ENCODE measurements around the gene GALNTL6. TPM values are rescaled to one million over a fixed set of nuclear protein-coding genes. Genes with fewer than 3 reads are reported as not detected.

GALNTL6 gene
- total and polyA plus RNA-seq, 2 donors (not counting 1 experiment from before 2014, with no cell fraction given): not detected

DNA sequence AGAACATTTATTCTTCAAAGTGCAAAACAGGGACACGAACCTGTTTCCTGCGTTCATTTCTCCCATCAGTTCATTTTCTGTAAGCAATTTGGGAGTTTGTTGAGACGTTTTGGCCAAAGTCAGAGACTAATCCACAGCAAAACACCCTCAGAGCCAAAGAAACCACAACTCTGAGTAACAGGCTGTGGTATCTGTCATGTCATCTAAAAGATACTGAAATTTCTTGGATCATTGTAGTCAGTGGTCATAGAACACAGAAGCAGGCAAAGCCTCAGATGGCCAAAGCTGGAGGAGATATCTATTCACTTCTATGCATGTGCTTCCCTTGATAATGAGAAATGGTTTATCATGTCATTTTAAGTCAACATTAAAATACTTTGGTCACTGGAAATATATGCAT is 869.8 kb downstream of the GALNTL6 start:
- Histone ChIP-seq H4K20me1 (ENCODE audit: control insufficient read depth, extremely low read depth, insufficient read depth, low read length) (no peaks in the 10 kb centered on the region), H3K4me1 (ENCODE audit: control insufficient read depth, extremely low read depth, insufficient read depth, low read length) (no peaks in the 10 kb centered on the region), H3K9me3 (ENCODE audit: control insufficient read depth, insufficient read depth, low read depth, low read length) (no peaks in the 10 kb centered on the region), H3K27me3 (ENCODE audit: control insufficient read depth, insufficient read depth, low read length) (no peaks in the 10 kb centered on the region), H3K27ac (ENCODE audit: insufficient read depth, low read length) (no peak overlapping the region), H3K9ac (ENCODE audit: insufficient read depth, low read length) (no peak overlapping the region), H3K79me2 (ENCODE audit: control insufficient read depth, insufficient read depth, low read length) (no peaks in the 10 kb centered on the region), H2AFZ (ENCODE audit: low read length) (no peak overlapping the region), H3K4me2 (ENCODE audit: extremely low read depth, insufficient read depth, low read length) (no peak overlapping the region), H3K4me3 (replicated peaks in 1 of 4; ENCODE audit: control extremely low read depth in 1 of 4, insufficient read depth in 1 of 4, low read depth in 3 of 4, low read length in 4 of 4) (no peak overlapping the region), H3K36me3 (ENCODE audit: control insufficient read depth, insufficient read depth, low read length) (no peaks in the 10 kb centered on the region)
- no peak for TF ChIP-seq EZH2 (IDR thresholded peaks at IDR 0.05; ENCODE audit: low read length, missing control alignments)
- TF ChIP-seq, protein P1, sequence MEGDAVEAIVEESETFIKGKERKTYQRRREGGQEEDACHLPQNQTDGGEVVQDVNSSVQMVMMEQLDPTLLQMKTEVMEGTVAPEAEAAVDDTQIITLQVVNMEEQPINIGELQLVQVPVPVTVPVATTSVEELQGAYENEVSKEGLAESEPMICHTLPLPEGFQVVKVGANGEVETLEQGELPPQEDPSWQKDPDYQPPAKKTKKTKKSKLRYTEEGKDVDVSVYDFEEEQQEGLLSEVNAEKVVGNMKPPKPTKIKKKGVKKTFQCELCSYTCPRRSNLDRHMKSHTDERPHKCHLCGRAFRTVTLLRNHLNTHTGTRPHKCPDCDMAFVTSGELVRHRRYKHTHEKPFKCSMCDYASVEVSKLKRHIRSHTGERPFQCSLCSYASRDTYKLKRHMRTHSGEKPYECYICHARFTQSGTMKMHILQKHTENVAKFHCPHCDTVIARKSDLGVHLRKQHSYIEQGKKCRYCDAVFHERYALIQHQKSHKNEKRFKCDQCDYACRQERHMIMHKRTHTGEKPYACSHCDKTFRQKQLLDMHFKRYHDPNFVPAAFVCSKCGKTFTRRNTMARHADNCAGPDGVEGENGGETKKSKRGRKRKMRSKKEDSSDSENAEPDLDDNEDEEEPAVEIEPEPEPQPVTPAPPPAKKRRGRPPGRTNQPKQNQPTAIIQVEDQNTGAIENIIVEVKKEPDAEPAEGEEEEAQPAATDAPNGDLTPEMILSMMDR (conservative IDR thresholded peaks at IDR 0.05 in 1 of 2, IDR thresholded peaks at IDR 0.05 in 1 of 2; ENCODE audit: low read depth in 1 of 2, low read length in 2 of 2): no peak
- DNase-seq (ENCODE audit: low read depth in 2 of 2): peak in 1 of 2 donors; percentile 45

DNA sequence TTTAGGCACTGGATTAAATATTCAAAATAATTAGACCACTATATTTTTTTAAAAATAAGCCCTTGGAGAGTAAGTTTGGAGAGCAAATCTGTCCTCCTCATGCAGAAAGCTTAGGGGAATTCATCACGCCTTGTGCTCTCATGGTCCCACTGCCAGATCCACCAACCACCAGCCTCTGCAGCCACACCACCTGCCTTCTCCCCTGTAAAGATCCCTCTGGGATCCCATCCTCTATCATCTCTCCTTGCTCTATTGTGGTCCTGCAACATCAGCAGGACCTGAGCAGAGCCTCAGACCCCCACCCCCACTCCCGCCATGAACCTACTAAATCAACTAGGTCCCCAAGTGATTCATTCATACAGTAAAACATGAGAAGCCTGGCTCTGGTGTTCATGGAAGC is 872.8 kb downstream of the GALNTL6 start:
- H3K79me2 ChIP-seq (ENCODE audit: control insufficient read depth, insufficient read depth, low read length): no peaks in the 10 kb centered on the region
- H3K9me3 ChIP-seq (ENCODE audit: control insufficient read depth, insufficient read depth, low read depth, low read length): no peaks in the 10 kb centered on the region
- no peak overlapping the region for H3K4me2 ChIP-seq (ENCODE audit: extremely low read depth, insufficient read depth, low read length)
- no peaks in the 10 kb centered on the region for H3K27me3 ChIP-seq (ENCODE audit: control insufficient read depth, insufficient read depth, low read length)
- no peak overlapping the region for H3K9ac ChIP-seq (ENCODE audit: insufficient read depth, low read length)
- no peak overlapping the region for H2AFZ ChIP-seq (ENCODE audit: low read length)
- no peaks in the 10 kb centered on the region for H4K20me1 ChIP-seq (ENCODE audit: control insufficient read depth, extremely low read depth, insufficient read depth, low read length)
- H3K36me3 ChIP-seq (ENCODE audit: control insufficient read depth, insufficient read depth, low read length): no peaks in the 10 kb centered on the region
- no peak overlapping the region for H3K4me3 ChIP-seq (replicated peaks in 1 of 4; ENCODE audit: control extremely low read depth in 1 of 4, insufficient read depth in 1 of 4, low read depth in 3 of 4, low read length in 4 of 4)
- H3K4me1 ChIP-seq (ENCODE audit: control insufficient read depth, extremely low read depth, insufficient read depth, low read length): no peaks in the 10 kb centered on the region
- TF ChIP-seq, protein P1 (conservative IDR thresholded peaks at IDR 0.05 in 1 of 2, IDR thresholded peaks at IDR 0.05 in 1 of 2; ENCODE audit: low read depth in 1 of 2, low read length in 2 of 2): no peak
- TF ChIP-seq EZH2 (IDR thresholded peaks at IDR 0.05; ENCODE audit: low read length, missing control alignments): no peak
- DNase-seq (ENCODE audit: low read depth in 2 of 2): no peak
- no peak overlapping the region for H3K27ac ChIP-seq (ENCODE audit: insufficient read depth, low read length)

DNA sequence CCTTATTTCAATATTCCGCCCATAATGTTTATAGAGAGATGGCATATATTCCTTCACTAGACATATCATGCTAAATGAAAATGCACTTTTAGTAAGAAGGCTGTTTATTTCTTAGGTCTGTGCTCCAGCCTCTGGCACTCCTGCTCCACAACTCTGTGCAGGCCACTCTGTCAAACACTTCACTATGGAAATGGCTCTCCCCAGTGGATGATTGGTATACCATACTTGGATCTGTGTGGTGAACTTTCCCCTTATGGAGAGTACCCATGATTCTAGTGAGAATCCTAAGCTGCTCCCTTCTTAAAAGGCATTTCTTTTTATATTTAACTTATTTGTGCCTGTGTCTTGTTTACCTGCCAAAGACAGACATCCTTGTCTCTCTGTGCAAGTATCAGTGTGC is 875.3 kb downstream of the GALNTL6 start:
- H3K79me2 ChIP-seq (ENCODE audit: control insufficient read depth, insufficient read depth, low read length): no peaks in the 10 kb centered on the region
- H3K27ac ChIP-seq (ENCODE audit: insufficient read depth, low read length): no peak overlapping the region
- no peaks in the 10 kb centered on the region for H3K36me3 ChIP-seq (ENCODE audit: control insufficient read depth, insufficient read depth, low read length)
- H3K4me1 ChIP-seq (ENCODE audit: control insufficient read depth, extremely low read depth, insufficient read depth, low read length): no peaks in the 10 kb centered on the region
- TF ChIP-seq, protein P1 (conservative IDR thresholded peaks at IDR 0.05 in 1 of 2, IDR thresholded peaks at IDR 0.05 in 1 of 2; ENCODE audit: low read depth in 1 of 2, low read length in 2 of 2): no peak
- TF ChIP-seq EZH2 (IDR thresholded peaks at IDR 0.05; ENCODE audit: low read length, missing control alignments): no peak
- no peak overlapping the region for H2AFZ ChIP-seq (ENCODE audit: low read length)
- H3K9me3 ChIP-seq (ENCODE audit: control insufficient read depth, insufficient read depth, low read depth, low read length): no peaks in the 10 kb centered on the region
- no peak overlapping the region for H3K9ac ChIP-seq (ENCODE audit: insufficient read depth, low read length)
- no peak for DNase-seq (ENCODE audit: low read depth in 2 of 2)
- H3K4me3 ChIP-seq (replicated peaks in 1 of 4; ENCODE audit: control extremely low read depth in 1 of 4, insufficient read depth in 1 of 4, low read depth in 3 of 4, low read length in 4 of 4): no peak overlapping the region
- no peaks in the 10 kb centered on the region for H4K20me1 ChIP-seq (ENCODE audit: control insufficient read depth, extremely low read depth, insufficient read depth, low read length)
- no peak overlapping the region for H3K4me2 ChIP-seq (ENCODE audit: extremely low read depth, insufficient read depth, low read length)
- H3K27me3 ChIP-seq (ENCODE audit: control insufficient read depth, insufficient read depth, low read length): no peaks in the 10 kb centered on the region
